MCF 10A (cell line): ENCODE data around the gene COG4. TPM values are rescaled to one million over a fixed set of nuclear protein-coding genes. Genes with fewer than 3 reads are reported as not detected.
A peak's percentile ranks its signal among the peaks of the same experiment; 100 is the strongest.

Source experiments
- BruUV-seq: library from RNA; stranded (reverse); fragments of 400-500 nt; replicated peaks from 2 replicates; lab custom pipeline; 2021; lab: Mats Ljungman, UMichigan
- CTCF ChIA-PET: fragments of 300-600 bp; sonication (Branson Sonifier 250); formaldehyde crosslinking; extraction: SDS; loops from one replicate; lab custom pipeline; 2021; ENCODE audit warnings: antibody characterized with exemption, inconsistent platforms; lab: Yijun Ruan, JAX
- POLR2A ChIA-PET: fragments of 300-600, 350-650 bp; sonication (Branson Sonifier 250); formaldehyde crosslinking; extraction: SDS; loops from one replicate; lab custom pipeline; 2020; ENCODE audit warnings: antibody characterized with exemption, inconsistent platforms; lab: Yijun Ruan, JAX
- DNase-seq: peaks from one replicate; pipeline ENCODE4 v3.0.0-alpha.2; 2018; ENCODE audit not compliant: unreplicated experiment
- H3K27ac Mint-ChIP-seq: one replicate; pipeline ENCODE4 v1.8.0; 2022; ENCODE audit warnings: mild to moderate bottlenecking, low read depth, mixed read lengths; ENCODE audit not compliant: unreplicated experiment
- H3K27me3 Mint-ChIP-seq: one replicate; pipeline ENCODE4 v1.8.0; 2022; ENCODE audit warnings: mixed read lengths; ENCODE audit not compliant: insufficient read depth, unreplicated experiment
- H3K36me3 Mint-ChIP-seq: one replicate; pipeline ENCODE4 v1.8.0; 2022; ENCODE audit warnings: mild to moderate bottlenecking, moderate library complexity, mixed read lengths; ENCODE audit not compliant: insufficient read depth, unreplicated experiment
- H3K4me1 Mint-ChIP-seq: one replicate; pipeline ENCODE4 v1.8.0; 2022; ENCODE audit warnings: mixed read lengths; ENCODE audit not compliant: insufficient read depth, unreplicated experiment
- H3K4me3 Mint-ChIP-seq: one replicate; pipeline ENCODE4 v1.8.0; 2022; ENCODE audit warnings: mild to moderate bottlenecking, moderate library complexity, mixed read lengths; ENCODE audit not compliant: unreplicated experiment
- H3K9me3 Mint-ChIP-seq: one replicate; pipeline ENCODE4 v1.8.0; 2022; ENCODE audit warnings: mixed read lengths; ENCODE audit not compliant: unreplicated experiment
- intact Hi-C: fragments of 100-400 bp; cut with micrococcal nuclease; formaldehyde crosslinking; loops from 2 replicates; pipeline ENCODE4 v1.14.1; 2022
- total RNA-seq: library from RNA; stranded (reverse); gene quantifications from 2 replicates; pipeline ENCODE4 v1.2.3, GENCODE V29; 2022
- TF ChIP-seq, protein P1 (sequence below): fragments of 200-600 bp; IDR thresholded peaks from one replicate; pipeline ENCODE4 v1.8.0; 2022; ENCODE audit warnings: antibody characterized with exemption, mild to moderate bottlenecking; ENCODE audit not compliant: unreplicated experiment

The COG4 gene
- total RNA-seq, 1 experiment from 2014 or later: 62.2 TPM

- CTCF ChIA-PET: interaction anchor here (0.6 kb wide), 1 partner anchor 149 kb away, joined by 4 read pairs; no protein-coding TSS in a partner anchor
- Mint-ChIP-seq H3K36me3 (peaks cover 34% of the 10 kb centered on the region), H3K9me3 (no peaks in the 10 kb centered on the region), H3K27me3 (no peaks in the 10 kb centered on the region), H3K27ac (no peak overlapping the region), H3K4me1 (no peaks in the 10 kb centered on the region), H3K4me3 (no peak overlapping the region)
- DNase-seq: no peak
- intact Hi-C loops: no loop called here
- no TSS peak for BruUV-seq
- TF ChIP-seq, protein P1, sequence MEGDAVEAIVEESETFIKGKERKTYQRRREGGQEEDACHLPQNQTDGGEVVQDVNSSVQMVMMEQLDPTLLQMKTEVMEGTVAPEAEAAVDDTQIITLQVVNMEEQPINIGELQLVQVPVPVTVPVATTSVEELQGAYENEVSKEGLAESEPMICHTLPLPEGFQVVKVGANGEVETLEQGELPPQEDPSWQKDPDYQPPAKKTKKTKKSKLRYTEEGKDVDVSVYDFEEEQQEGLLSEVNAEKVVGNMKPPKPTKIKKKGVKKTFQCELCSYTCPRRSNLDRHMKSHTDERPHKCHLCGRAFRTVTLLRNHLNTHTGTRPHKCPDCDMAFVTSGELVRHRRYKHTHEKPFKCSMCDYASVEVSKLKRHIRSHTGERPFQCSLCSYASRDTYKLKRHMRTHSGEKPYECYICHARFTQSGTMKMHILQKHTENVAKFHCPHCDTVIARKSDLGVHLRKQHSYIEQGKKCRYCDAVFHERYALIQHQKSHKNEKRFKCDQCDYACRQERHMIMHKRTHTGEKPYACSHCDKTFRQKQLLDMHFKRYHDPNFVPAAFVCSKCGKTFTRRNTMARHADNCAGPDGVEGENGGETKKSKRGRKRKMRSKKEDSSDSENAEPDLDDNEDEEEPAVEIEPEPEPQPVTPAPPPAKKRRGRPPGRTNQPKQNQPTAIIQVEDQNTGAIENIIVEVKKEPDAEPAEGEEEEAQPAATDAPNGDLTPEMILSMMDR: no peak
- POLR2A ChIA-PET: interaction anchor here (1.0 to 1.2 kb wide), 2 partner anchors 10 to 11 kb away, joined by 3 to 7 read pairs; no protein-coding TSS in a partner anchor
Observed at GRCh38 chr16:70482624-70483023, 40.7 kb downstream of the COG4 start.

- H3K4me3 Mint-ChIP-seq: no peak overlapping the region
- H3K4me1 Mint-ChIP-seq: no peaks in the 10 kb centered on the region
- H3K27me3 Mint-ChIP-seq: no peaks in the 10 kb centered on the region
- H3K36me3 Mint-ChIP-seq: peaks cover 38% of the 10 kb centered on the region
- peak; percentile 20 for DNase-seq
- TF ChIP-seq, protein P1: no peak
- intact Hi-C loops: no loop called here
- no TSS peak for BruUV-seq
- no peaks in the 10 kb centered on the region for H3K9me3 Mint-ChIP-seq
- H3K27ac Mint-ChIP-seq: no peak overlapping the region
- POLR2A ChIA-PET: interaction anchor here (1.0 to 1.2 kb wide), 2 partner anchors 10 to 12 kb away, joined by 3 to 7 read pairs; no protein-coding TSS in a partner anchor
- CTCF ChIA-PET: no interaction called here
Observed at GRCh38 chr16:70481929-70482536, 41.3 kb downstream of the COG4 start.

- H3K9me3 Mint-ChIP-seq: no peaks in the 10 kb centered on the region
- CTCF ChIA-PET: interaction anchor here (0.6 kb wide), 1 partner anchor 221 kb away, joined by 3 read pairs; no protein-coding TSS in a partner anchor
- peaks cover 8% of the 10 kb centered on the region for H3K4me1 Mint-ChIP-seq
- TF ChIP-seq, protein P1: no peak
- POLR2A ChIA-PET: interaction anchor here (0.6 to 1.3 kb wide), 4 partner anchors 36 to 171 kb away, joined by 3 read pairs; no protein-coding TSS in a partner anchor
- H3K4me3 Mint-ChIP-seq: no peak overlapping the region
- H3K36me3 Mint-ChIP-seq: peaks cover 28% of the 10 kb centered on the region
- H3K27me3 Mint-ChIP-seq: no peaks in the 10 kb centered on the region
- no peak overlapping the region for H3K27ac Mint-ChIP-seq
- no peak for DNase-seq
- BruUV-seq: TSS peak; percentile 63
- intact Hi-C loops: no loop called here
Observed at GRCh38 chr16:70480127-70481105, 42.9 kb downstream of the COG4 start.
